GM21526 (cell line): Measurements from ENCODE around the gene TEKT1.
"Not testable (repeated sequence)": the region's sequence is repeated elsewhere in the genome, so short reads cannot be mapped to it uniquely, and the experiment has no call there.

Experiments
- ATAC-seq: cut with Tn5 transposase; IDR thresholded peaks from one replicate; pipeline ENCODE4 v1.9.1; 2021; ENCODE audit warnings: moderate library complexity; ENCODE audit not compliant: unreplicated experiment, low FRiP score

The TEKT1 gene

GRCh38 chr17:6831661-6832263 lies at the start of gene TEKT1:
Gene TEKT1, minus strand, starts transcription at chr17:6831729. Its CDS starts 1,353 bp downstream, at chr17:6830376.
- no peak for ATAC-seq

- ATAC-seq = not testable (repeated sequence)
Measured at GRCh38 chr17:6879221-6879975, 47.9 kb upstream of the TEKT1 start.

DNA sequence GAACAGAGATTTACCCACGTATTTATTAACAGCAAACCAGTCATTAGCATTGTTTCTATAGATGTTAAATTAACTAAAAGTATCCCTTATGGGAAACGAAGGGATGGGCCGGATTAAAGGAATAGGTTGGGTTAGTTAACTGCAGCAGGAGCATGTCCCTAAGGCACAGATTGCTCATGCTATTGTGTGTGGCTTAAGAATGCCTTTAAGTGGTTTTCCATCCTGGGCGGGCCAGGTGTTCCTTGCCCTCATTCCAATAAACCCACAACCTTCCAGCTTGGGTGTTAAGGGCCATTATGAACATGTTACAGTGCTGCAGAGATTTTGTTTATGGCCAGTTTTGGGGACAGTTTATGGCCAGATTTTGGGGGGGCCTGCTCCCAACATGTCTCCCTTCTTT lies 43.7 kb upstream of the TEKT1 start:
- not testable (repeated sequence) for ATAC-seq

DNA sequence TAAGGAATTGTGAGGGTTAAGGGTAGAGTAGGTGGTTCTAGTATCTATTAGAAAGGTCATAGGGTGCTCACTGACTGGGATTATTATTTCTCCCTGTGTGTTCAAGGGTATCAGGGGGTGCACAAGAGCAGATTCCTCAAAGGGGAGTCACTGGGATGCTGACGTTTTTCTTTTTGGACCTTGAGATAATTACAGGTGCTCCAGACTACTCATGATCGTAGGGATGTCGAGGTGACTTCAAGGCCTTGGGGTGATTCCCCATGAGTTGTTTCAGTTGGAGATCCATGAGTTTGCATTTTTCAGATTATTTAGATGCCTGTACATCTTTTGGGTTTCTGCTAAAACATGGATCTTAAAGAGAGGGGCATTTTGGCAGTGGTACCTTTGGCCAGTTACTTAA lies 41.4 kb upstream of the TEKT1 start:
- ATAC-seq = no peak

DNA sequence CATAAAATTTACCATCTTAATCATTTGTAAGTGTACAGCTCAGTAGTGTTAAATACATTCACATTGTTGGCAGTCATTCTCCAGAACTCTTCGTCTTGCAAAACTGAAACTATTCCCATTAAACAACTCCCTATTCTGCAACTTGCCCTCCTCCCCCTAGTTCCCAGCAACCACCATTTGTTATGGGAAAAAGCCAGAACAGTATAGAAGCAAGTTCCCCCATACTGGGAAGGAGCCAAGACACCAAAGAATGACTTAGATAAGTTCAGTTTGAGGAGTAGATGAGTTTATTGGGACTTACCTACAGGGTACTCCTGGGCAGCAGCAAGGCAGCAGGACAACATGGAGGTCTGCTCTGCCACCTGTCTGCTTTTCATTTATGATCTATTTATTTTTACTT lies 39.3 kb upstream of the TEKT1 start:
- no peak for ATAC-seq

DNA sequence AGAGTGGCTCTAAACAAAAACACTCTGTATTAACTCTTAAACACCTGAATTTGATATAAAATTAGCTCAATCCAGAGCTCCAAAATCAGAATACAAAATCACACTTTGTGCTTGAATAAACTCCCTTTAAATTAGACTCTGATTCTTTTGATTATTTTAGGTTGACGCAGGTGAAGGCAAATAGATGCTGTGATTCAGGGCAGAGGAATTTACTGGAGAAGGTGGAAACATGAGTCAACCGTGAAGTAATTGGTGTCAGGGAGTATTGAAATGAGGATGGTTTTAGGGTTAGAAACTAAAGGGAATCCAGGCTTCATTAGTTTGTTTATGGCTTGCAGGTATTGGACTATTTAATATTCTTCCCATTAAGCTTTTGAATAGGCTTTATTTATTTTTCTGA lies 37.1 kb upstream of the TEKT1 start:
- no peak for ATAC-seq

GRCh38 chr17:6867849-6868248 lies 36.3 kb upstream of the TEKT1 start:
- ATAC-seq = no peak

DNA sequence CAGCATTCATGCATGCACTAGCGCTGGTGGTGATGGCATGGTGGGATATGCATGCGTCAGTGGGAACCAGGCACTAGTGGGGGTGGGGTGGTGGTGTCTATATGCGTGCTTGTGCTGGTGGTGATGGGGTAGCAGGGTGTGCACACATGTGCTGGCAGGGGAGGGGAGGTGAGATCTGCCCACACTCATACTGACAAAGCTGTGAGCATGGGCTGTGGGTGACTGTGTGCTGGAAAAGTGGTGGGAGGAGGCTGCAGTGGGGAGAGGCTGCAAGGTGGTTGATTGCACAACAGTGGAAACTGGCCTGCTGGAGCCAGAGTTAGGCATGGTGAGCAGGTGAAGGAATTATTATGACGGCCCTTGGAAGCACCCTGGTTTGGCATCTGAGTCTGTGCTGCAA lies 31.3 kb upstream of the TEKT1 start:
- no peak for ATAC-seq

- ATAC-seq = no peak
Measured at GRCh38 chr17:6862122-6862521, 30.6 kb upstream of the TEKT1 start.

DNA sequence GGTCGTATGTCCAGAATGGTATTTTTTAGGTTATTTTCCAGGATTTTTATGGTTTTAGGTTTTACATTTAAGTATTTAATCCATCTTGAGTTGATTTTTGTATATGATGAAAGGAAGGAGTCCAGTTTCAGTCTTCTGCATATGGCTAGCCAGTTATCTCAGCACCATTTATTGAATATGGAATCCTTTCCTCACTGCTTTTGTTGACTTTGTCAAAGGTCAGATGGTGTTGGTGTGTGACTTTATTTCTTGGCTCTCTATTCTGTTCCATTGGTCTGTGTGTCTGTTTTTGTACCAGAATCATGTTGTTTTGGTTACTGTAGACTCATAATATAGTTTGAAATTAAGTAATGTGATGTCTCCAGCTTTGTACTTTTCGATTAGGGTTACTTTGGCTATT lies 26.4 kb upstream of the TEKT1 start:
- no peak for ATAC-seq

GRCh38 chr17:6857336-6857735 lies 25.8 kb upstream of the TEKT1 start:
- no peak for ATAC-seq

DNA sequence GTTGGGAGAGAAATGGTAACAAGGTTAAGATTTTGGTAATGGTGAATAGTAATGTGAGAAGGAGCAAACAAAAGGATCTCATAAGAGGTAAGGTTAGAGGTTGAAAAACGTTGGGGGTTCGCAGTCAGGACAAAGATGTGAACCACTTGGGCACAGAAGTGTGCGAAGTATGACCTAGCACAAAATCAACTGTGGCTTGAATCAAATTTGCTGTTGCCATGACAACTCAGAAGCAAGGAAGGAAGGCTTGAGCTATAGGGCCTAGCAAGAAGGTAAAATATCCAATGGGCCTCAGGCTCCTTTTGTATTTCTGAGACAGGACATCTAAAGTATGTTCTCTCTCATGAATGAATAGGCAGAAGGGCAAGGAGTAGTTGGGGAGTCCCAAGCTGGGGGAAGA lies 24.5 kb upstream of the TEKT1 start:
- no peak for ATAC-seq

DNA sequence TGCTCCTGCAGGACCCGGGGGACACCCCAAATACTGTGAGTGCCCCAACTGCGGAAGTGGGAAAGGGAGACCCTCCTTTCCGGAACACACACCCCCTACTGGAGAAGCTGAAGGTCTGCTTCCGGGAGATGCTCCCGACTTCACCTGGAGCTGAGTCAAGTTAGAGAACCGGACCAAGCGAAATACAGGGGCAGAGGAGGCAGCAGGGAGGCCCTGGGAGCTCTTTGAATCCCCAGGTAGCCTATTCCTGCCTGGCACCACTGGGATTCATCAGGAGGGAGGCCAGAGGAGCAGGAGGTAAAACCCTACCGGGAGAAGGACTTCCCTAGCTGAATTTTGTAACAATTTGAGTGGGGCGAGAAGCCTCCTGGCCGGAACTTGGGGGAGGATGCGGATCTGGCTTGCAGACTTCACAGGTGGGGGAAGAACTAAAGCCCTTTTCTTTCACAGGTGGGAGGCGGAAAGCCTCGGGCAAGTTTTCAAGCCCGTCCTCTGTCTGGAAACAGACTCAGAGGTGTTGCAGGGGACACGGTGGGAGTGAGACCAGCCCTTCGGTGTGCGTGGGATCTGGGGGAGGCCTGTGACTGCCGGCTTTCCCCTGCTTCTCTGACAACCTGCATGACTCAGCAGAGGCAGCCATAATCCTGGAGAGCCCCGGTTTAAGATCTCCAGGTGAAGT lies 22.4 kb upstream of the TEKT1 start:
- no peak for ATAC-seq

DNA sequence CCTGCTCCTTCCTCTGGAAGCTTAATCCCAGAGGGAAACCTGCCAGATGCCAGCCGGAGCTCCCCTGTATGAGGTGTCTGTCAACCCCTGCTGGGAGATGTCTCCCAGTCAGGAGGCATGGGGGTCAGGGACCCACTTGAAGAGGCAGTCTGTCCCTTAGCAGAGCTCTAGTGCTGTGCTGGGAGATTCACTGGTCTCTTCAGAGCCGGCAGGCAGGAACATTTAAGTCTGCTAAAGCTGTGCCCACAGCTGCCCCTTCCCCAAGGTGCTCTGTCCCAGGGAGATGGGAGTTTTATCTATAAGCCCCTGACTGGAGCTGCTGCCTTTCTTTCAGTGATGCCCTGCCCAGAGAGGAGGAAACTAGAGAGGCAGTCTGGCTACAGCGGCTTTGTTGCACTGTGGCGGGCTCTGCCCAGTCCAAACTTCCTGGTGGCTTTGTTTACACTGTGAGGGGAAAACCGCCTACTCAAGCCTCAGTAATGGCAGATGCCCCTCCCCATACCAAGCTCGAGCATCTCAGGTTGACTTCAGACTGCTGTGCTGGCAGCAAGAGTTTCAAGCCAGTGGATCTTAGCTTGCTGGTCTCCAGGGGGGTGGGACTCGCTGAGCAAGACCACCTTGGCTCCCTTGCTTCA lies 17.1 kb upstream of the TEKT1 start:
- not testable (repeated sequence) for ATAC-seq

DNA sequence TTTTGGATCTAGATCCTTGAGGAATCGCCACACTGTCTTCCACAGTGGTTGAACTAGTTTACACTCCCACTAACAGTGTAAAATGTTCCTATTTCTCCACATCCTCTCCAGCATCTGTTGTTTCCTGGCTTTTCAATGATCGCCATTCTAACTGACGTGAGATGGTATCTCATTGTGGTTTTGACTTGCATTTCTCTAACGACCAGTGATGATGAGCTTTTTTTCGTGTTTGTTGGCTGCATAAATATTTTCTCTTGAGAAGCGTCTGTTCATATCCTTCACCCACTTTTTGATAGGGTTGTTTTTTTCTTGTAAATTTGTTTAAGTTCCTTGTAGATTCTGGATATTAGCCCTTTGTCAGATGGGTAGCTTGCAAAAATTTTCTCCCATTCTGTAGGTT lies 14.6 kb upstream of the TEKT1 start:
- ATAC-seq = not testable (repeated sequence)

GRCh38 chr17:6844406-6844805 lies 12.9 kb upstream of the TEKT1 start:
- ATAC-seq = not testable (repeated sequence)

DNA sequence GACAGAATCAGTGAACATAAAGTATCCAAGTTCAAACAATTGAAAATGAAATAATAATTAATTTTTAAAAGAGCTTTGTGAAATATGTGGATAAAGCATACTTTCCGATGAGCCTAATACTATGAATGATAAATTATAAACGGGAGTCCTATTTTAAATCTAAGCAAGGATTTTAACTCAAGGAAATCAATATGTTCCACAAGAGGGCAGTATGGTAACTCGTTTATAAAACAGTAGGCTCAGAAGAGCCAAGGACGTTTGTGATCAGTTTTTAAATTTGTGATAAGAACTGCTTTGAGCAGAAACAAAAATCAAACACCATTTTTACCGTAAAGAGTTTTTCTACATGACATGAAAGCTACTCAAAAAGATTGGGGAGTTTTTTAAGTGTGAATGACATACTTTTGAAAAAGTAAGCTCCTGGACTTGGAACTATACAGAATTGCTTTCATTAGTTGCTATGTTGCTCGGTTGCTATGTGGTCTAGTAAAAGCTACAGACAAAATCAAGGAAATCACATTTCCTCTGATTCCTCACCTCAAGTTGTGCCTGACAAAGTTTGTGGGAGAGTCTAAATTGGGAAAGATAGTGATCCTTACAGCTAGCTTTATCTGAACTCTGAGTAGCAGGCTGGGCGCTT lies 11.8 kb upstream of the TEKT1 start:
- no peak for ATAC-seq

DNA sequence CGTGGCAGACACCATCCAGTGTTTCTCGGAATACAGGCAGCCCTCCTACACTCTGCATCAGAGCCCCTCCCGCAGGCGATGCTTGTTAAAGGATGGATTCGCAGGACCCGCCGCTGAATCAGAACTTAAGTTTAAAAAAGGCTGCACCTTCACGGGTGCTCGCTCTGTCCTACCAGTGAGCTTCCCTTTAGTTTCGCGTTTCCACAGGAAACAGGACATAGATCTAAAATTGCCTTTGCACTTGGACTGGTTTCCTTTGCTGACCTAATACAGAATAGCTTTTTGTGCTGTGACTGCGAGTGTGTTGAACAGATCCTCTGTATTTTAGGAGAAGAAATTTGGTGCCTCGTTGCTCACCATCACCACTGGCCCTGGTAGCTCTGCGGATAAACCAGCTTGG lies 10.2 kb upstream of the TEKT1 start:
- ATAC-seq = not testable (repeated sequence)

GRCh38 chr17:6830383-6830986 lies 1.0 kb downstream of the TEKT1 start:
- ATAC-seq = no peak

GRCh38 chr17:6823011-6823442 lies 8.5 kb downstream of the TEKT1 start:
- ATAC-seq = no peak
